ENCODE measurements around the gene SHMT1.

SHMT1 gene

DNA sequence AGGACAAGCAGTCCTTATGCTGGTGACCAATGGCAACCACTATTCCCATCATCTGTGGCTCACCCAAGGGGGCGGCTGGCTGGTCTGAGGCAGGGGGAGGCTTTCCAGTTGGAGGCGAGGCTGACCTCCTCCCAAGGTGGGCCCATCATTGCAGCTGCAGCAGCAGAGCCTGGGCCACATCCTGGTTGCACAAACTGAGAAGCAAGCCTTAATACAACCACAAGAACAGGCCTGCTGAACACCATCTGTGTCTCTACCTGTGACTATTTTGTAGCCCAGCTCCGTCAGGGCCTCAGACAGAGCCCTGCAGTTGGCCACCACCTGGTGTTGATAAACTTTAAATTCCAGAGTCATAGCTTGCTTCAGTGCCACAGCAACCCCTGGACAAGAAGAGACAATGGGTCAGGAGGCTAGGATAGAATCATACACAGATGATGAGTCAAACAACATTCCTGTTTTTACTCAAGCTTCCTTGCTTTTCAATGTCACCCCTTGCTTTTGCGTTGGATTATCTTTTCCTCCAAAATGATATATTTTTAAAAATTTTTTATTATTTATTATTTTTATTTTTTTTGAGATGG lies 30.4 kb downstream of the SHMT1 start:
- H3K36me3 ChIP-seq (ENCODE audit: control insufficient read depth, insufficient read depth, low read length): peaks cover 6% of the 10 kb centered on the region

DNA sequence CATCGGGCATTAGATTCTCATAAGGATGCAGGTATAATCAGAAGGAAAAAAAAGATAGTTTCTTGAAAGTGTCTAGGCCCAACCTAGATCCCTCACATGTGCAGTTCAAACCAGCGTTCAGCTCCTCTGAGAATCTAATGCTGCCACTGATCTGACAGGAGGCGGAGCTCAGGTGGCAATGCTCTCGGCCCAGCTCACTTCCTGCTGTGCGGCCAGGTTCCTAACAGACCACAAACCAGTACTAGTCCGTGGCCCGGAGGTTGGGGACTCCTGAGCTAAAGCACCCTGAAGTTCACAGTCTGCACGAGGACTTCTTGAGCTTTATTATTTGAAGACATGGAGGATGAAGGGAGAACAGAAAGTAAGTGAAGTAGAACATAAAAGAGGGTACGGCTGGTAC lies 31.5 kb downstream of the SHMT1 start:
- H3K36me3 ChIP-seq (ENCODE audit: control insufficient read depth, insufficient read depth, low read length): peaks cover 6% of the 10 kb centered on the region

More for the DNA sequence above, 30.4 kb downstream of the SHMT1 start:
- Histone ChIP-seq H3K9ac (ENCODE audit: low read length) (no peak overlapping the region), H3K27me3 (ENCODE audit: control insufficient read depth, insufficient read depth, low read length) (no peaks in the 10 kb centered on the region), H3K4me1 (ENCODE audit: control insufficient read depth, insufficient read depth, low read length) (no peaks in the 10 kb centered on the region), H3K4me3 (ENCODE audit: low read length) (no peak overlapping the region), H3K9me3 (ENCODE audit: control insufficient read depth, low read length) (no peaks in the 10 kb centered on the region)

DNA sequence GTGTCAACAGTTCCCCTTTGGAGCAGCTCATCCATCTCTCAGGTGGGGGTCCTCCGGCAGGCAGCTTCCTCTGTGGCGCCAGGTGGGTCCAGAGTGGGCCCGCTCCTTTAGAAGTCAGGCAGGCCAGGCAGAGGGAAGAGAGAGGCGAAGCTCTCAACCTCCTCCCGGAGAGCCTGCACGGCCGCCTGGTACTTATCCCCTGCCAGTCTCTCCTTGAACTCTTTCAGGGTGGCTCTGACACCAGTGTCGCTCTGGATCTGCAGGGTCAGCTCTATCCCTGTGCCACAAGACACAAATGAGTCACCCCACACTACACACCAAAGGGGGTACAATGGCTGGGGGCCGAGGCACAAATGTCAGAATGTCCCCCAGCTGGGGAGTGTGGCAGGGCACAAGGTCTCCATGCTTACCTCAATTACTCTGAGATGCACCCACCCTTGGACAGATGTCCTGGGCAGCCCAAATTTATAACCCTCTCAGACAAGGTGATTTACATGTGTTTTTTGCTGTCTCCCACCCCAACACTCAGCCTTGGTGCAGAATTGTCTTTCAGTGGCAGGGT lies 34.6 kb downstream of the SHMT1 start:
- Histone ChIP-seq H3K4me1 (ENCODE audit: control insufficient read depth, insufficient read depth, low read length) (no peaks in the 10 kb centered on the region), H3K9ac (ENCODE audit: low read length) (no peak overlapping the region), H3K36me3 (ENCODE audit: control insufficient read depth, insufficient read depth, low read length) (peaks cover 14% of the 10 kb centered on the region), H3K27me3 (ENCODE audit: control insufficient read depth, insufficient read depth, low read length) (no peaks in the 10 kb centered on the region), H3K9me3 (ENCODE audit: control insufficient read depth, low read length) (no peaks in the 10 kb centered on the region), H3K4me3 (ENCODE audit: low read length) (no peak overlapping the region)

More for the DNA sequence above, 31.5 kb downstream of the SHMT1 start:
- no peaks in the 10 kb centered on the region for H3K4me1 ChIP-seq (ENCODE audit: control insufficient read depth, insufficient read depth, low read length)
- no peaks in the 10 kb centered on the region for H3K9me3 ChIP-seq (ENCODE audit: control insufficient read depth, low read length)
- H3K27me3 ChIP-seq (ENCODE audit: control insufficient read depth, insufficient read depth, low read length): no peaks in the 10 kb centered on the region
- H3K4me3 ChIP-seq (ENCODE audit: low read length): no peak overlapping the region
- no peak overlapping the region for H3K9ac ChIP-seq (ENCODE audit: low read length)

DNA sequence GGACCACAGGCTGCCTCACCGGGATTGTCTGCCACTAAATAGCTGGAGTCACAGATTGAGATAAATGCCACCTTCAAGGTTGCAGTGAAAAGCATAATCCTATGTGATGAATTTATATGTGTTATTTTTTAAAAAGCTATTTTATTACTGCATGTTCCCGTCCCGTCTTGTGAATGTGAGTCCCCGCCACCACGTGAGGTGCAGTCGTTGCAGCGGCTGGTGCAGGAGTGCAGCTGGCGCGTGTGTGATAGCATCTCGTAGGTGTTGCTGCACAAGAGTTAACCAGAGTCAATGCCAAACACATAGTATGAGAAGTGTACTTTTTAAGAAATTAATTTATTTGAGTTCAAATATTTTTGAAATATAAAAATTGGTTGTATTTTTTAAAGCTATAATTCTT lies 35.8 kb downstream of the SHMT1 start:
- peaks cover 14% of the 10 kb centered on the region for H3K36me3 ChIP-seq (ENCODE audit: control insufficient read depth, insufficient read depth, low read length)
- no peaks in the 10 kb centered on the region for H3K9me3 ChIP-seq (ENCODE audit: control insufficient read depth, low read length)

DNA sequence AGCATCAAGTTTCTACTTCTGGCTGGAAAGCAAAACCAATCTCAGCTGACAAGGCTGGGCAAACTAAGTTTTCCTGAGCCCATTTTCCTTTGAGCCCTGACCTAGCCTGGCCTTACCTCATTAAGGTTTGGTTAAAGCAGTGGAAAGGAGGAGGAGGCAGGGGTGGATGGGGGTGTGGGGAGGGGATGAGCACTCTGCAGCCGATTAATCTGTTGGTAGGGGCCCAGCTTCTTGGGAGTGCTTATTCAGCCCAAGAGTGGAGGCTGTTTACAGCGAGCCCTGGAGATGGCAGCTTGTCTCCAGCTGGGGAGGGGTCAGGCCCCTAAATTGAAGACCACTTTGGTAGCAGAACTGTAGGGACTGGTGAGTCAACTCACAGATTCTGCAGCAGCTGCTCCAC lies 36.3 kb downstream of the SHMT1 start:
- Histone ChIP-seq H3K4me1 (ENCODE audit: control insufficient read depth, insufficient read depth, low read length) (no peaks in the 10 kb centered on the region), H3K9ac (ENCODE audit: low read length) (no peak overlapping the region), H3K4me3 (ENCODE audit: low read length) (no peak overlapping the region), H3K27me3 (ENCODE audit: control insufficient read depth, insufficient read depth, low read length) (no peaks in the 10 kb centered on the region), H3K36me3 (ENCODE audit: control insufficient read depth, insufficient read depth, low read length) (peaks cover 14% of the 10 kb centered on the region), H3K9me3 (ENCODE audit: control insufficient read depth, low read length) (no peaks in the 10 kb centered on the region)

More for the DNA sequence above, 35.8 kb downstream of the SHMT1 start:
- Histone ChIP-seq H3K4me3 (ENCODE audit: low read length) (no peak overlapping the region), H3K4me1 (ENCODE audit: control insufficient read depth, insufficient read depth, low read length) (no peaks in the 10 kb centered on the region), H3K27me3 (ENCODE audit: control insufficient read depth, insufficient read depth, low read length) (no peaks in the 10 kb centered on the region), H3K9ac (ENCODE audit: low read length) (no peak overlapping the region)

DNA sequence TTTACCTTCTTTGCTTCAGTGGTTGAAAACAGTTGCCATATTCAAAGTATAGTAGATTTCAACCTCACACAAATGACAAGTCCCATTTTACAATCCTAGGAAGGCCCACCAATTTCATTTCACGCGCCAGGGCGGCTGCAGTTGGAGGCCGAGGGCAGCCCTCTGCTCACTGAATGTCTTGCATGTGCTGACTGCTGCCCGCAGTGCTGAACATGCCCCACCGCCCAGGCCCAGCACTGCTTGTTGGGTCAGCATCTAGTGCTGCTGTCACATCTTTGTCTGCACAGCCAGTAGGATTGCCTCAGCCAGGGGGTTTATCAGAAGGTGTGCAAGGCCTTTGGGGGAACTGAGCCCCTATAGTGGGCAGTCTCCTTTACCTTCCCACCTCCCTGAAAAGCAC lies 36.8 kb downstream of the SHMT1 start:
- no peak overlapping the region for H3K4me3 ChIP-seq (ENCODE audit: low read length)
- H3K27me3 ChIP-seq (ENCODE audit: control insufficient read depth, insufficient read depth, low read length): no peaks in the 10 kb centered on the region
- no peak overlapping the region for H3K9ac ChIP-seq (ENCODE audit: low read length)
- no peaks in the 10 kb centered on the region for H3K4me1 ChIP-seq (ENCODE audit: control insufficient read depth, insufficient read depth, low read length)
- peaks cover 14% of the 10 kb centered on the region for H3K36me3 ChIP-seq (ENCODE audit: control insufficient read depth, insufficient read depth, low read length)
- no peaks in the 10 kb centered on the region for H3K9me3 ChIP-seq (ENCODE audit: control insufficient read depth, low read length)

DNA sequence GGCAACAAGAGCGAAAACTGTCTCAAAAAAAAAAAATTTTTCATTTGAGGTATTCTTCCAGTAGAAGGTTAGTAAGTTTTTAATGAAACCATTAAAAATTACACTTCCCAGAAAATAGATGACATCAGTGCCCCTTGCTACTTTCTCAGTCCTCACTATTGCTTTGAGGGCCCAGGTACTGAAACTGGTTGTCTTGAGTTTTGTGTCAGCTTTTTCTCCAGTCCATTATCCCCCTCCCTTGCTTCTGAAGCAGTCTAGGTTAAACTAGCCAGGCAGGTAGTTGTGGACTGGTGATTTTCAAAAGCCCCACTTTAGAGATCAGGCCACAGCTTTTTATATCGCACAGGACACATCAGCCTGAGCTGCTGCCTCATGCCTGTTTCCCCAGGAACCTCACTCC lies 37.3 kb downstream of the SHMT1 start:
- Histone ChIP-seq H3K27me3 (ENCODE audit: control insufficient read depth, insufficient read depth, low read length) (no peaks in the 10 kb centered on the region), H3K36me3 (ENCODE audit: control insufficient read depth, insufficient read depth, low read length) (peaks cover 9% of the 10 kb centered on the region), H3K9ac (ENCODE audit: low read length) (no peak overlapping the region), H3K4me1 (ENCODE audit: control insufficient read depth, insufficient read depth, low read length) (no peaks in the 10 kb centered on the region), H3K4me3 (ENCODE audit: low read length) (no peak overlapping the region), H3K9me3 (ENCODE audit: control insufficient read depth, low read length) (no peaks in the 10 kb centered on the region)

DNA sequence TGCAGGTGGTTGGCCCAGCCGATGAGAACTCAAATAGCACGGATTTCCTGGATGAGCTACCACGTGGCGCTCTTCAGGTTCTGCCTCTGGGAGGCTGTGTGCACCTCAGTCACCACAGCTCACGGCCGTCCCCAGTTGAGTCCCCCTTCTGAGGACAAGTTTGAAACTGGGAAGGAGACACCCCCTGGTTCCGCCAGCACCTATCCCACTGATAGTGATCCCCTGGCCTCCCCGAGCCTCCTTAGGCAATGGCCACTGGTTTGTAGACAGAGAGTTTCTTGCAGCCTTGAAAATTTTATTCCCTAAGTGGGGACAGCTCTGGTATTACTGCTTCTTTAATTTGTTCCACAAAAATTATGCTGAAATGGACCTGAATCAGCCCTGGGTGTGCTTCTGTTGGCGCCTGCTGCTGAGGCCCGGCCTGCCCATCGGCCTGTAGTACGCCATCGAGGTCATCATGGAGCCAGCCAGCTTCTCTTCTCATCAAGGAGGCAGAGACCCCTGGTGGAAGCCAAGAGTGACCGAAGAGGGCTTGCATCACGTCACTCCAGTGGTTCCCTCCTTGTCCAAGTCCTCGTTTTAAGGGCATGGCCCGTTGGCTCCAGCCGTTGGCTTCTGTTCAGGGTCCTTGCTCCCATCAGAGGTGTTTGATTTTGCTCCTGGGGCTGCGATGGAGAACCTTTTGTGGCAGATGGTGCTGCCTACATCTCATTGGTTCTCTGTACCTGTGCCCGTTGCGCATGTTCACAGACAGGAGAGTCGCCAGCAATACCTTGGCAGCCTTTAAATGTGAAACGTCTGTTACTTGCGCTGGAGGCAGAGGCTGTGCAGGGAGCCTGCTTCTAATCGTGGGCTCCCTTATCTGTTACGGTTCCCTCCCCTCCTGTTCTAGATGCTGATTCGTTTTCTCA lies 39.0 kb downstream of the SHMT1 start:
- H3K4me3 ChIP-seq (ENCODE audit: low read length): no peak overlapping the region
- H3K9ac ChIP-seq (ENCODE audit: low read length): no peak overlapping the region
- peaks cover 14% of the 10 kb centered on the region for H3K36me3 ChIP-seq (ENCODE audit: control insufficient read depth, insufficient read depth, low read length)
- H3K9me3 ChIP-seq (ENCODE audit: control insufficient read depth, low read length): no peaks in the 10 kb centered on the region
- no peaks in the 10 kb centered on the region for H3K27me3 ChIP-seq (ENCODE audit: control insufficient read depth, insufficient read depth, low read length)
- H3K4me1 ChIP-seq (ENCODE audit: control insufficient read depth, insufficient read depth, low read length): peaks cover 10% of the 10 kb centered on the region

DNA sequence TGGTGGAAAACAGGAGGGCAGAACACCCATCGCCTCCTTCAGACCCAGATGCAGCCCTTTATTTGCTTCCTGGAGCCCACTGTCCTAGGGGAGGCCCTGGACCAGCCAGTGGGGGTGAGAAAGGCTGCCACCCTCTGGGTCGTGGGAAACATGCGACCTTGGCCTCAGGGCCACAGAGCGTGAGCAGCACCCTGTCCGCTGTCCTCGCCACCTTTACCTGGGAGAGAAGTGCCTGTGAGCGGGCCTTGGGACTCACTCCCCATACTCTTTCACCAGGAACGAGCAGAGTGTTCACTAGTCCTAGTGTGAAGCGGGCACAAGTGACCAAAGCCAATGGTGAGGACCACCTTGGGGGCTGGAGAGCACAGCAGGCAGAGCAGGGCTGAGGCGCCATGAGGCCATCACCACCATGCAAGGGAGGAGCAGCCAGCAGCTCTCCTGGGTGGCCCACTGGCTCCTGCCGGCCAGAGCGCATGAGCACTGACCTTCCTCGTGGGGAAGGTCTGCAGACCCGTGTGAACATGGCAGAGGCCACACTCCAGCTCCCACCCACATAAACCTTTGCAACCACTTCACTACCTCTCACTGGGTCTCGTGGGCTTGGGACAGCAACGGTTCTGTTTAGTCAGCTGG lies 39.7 kb downstream of the SHMT1 start:
- H3K9me3 ChIP-seq (ENCODE audit: control insufficient read depth, low read length): no peaks in the 10 kb centered on the region
- H3K36me3 ChIP-seq (ENCODE audit: control insufficient read depth, insufficient read depth, low read length): peaks cover 14% of the 10 kb centered on the region
- no peak overlapping the region for H3K4me3 ChIP-seq (ENCODE audit: low read length)
- H3K9ac ChIP-seq (ENCODE audit: low read length): no peak overlapping the region
- peaks cover 17% of the 10 kb centered on the region for H3K4me1 ChIP-seq (ENCODE audit: control insufficient read depth, insufficient read depth, low read length)
- no peaks in the 10 kb centered on the region for H3K27me3 ChIP-seq (ENCODE audit: control insufficient read depth, insufficient read depth, low read length)

DNA sequence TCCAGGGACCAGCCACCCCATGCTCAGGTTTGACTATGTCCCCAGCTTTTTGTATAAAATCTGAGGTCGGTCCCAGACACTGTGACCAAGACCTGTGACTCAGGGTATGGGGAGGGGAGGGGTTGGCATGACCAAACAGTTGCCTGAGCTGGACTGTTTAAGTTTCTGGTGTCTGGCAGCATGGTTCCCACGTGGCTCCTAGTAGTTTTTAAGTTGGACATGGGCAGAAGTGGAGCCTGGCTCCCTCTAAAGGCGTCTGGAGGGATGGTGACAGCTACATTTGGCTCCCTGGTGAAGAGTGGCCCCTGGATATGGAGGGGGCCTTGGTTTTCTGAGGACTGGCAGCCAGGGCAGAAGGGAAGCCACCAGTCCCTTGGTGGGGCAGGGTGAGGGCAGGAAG lies 40.3 kb downstream of the SHMT1 start:
- Histone ChIP-seq H3K36me3 (ENCODE audit: control insufficient read depth, insufficient read depth, low read length) (peaks cover 14% of the 10 kb centered on the region), H3K9ac (ENCODE audit: low read length) (no peak overlapping the region), H3K9me3 (ENCODE audit: control insufficient read depth, low read length) (no peaks in the 10 kb centered on the region), H3K4me1 (ENCODE audit: control insufficient read depth, insufficient read depth, low read length) (peaks cover 23% of the 10 kb centered on the region), H3K4me3 (ENCODE audit: low read length) (no peak overlapping the region), H3K27me3 (ENCODE audit: control insufficient read depth, insufficient read depth, low read length) (no peaks in the 10 kb centered on the region)

DNA sequence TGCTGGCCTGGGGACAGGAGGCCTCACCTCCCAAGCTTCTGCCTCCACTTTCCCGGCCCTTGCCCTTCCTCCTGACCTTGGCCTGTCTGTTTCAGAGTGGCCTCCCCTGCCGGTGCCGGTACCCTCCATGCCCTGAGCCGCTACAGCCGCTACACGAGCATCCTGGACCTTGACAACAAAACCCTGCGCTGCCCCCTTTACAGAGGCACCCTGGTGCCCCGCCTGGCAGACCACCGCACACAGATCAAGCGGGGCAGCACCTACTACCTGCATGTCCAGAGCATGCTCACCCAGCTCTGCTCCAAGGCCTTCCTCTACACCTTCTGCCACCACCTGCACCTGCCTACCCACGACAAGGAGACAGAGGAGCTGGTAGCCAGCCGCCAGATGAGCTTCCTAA lies 40.8 kb downstream of the SHMT1 start:
- Histone ChIP-seq H3K9me3 (ENCODE audit: control insufficient read depth, low read length) (no peaks in the 10 kb centered on the region), H3K36me3 (ENCODE audit: control insufficient read depth, insufficient read depth, low read length) (peaks cover 14% of the 10 kb centered on the region), H3K27me3 (ENCODE audit: control insufficient read depth, insufficient read depth, low read length) (no peaks in the 10 kb centered on the region), H3K4me3 (ENCODE audit: low read length) (no peak overlapping the region), H3K4me1 (ENCODE audit: control insufficient read depth, insufficient read depth, low read length) (peaks cover 28% of the 10 kb centered on the region), H3K9ac (ENCODE audit: low read length) (no peak overlapping the region)

DNA sequence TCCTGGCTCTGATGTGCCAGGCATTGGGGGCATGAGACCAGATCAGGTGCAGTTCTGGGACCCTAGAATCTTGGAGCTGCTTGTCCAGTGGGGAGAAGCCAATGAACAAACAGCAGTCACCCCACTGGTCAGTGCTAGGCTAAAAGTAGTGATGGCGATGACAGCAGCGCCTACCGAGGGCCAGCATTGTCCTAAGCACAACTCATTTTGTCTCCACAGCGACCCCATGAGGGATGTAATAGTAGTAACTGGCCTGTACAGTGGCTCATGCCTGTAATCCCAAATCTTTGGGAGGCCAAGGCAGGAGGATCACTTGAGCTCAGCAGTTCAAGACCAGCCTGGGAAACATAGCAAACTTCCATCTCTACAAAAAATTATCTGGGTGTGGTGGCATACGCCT lies 42.0 kb downstream of the SHMT1 start:
- Histone ChIP-seq H3K9ac (ENCODE audit: low read length) (no peak overlapping the region), H3K36me3 (ENCODE audit: control insufficient read depth, insufficient read depth, low read length) (peaks cover 14% of the 10 kb centered on the region), H3K4me1 (ENCODE audit: control insufficient read depth, insufficient read depth, low read length) (peaks cover 40% of the 10 kb centered on the region), H3K4me3 (ENCODE audit: low read length) (no peak overlapping the region), H3K27me3 (ENCODE audit: control insufficient read depth, insufficient read depth, low read length) (no peaks in the 10 kb centered on the region), H3K9me3 (ENCODE audit: control insufficient read depth, low read length) (no peaks in the 10 kb centered on the region)
